ENCODE measurements around the gene TAS2R39. TPM values are rescaled to one million over a fixed set of nuclear protein-coding genes. Genes with fewer than 3 reads are reported as not detected.
"Not testable (repeated sequence)": the region's sequence is repeated elsewhere in the genome, so short reads cannot be mapped to it uniquely, and the experiment has no call there.

TAS2R39 gene
- polyA plus RNA-seq (2012; ENCODE audit: insufficient read depth, insufficient read length, low read depth) = not detected

DNA sequence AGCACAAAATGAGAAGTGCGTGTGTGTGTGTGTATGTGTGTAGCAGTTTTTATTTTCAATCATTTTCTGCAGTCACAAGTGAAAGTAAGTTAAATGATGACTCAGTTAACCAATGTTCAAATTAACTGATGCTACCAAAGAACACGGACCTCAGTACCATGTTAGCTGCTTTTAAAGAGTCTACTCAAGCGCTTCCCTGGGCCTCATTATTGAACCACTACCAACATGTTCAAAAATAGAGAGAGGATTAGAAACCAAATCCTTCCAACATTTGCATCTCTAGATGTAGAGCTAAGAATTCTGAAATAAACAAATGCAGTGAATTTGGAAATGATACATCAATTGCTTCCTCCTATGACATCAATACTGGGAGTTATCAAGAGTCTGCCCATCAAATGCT lies at the start of gene TAS2R39:
Gene TAS2R39 (plus strand): TSS at position 396 of the 400 bp plus-strand sequence. CDS start 0 bp downstream, at position 396.
- no peak for DNase-seq
- no peaks in the 10 kb centered on the region for H3K4me1 ChIP-seq
- H3K4me3 ChIP-seq (ENCODE audit: low read depth, low read length) = no peak within 1 kb of the TSS
- TF ChIP-seq, protein P1, sequence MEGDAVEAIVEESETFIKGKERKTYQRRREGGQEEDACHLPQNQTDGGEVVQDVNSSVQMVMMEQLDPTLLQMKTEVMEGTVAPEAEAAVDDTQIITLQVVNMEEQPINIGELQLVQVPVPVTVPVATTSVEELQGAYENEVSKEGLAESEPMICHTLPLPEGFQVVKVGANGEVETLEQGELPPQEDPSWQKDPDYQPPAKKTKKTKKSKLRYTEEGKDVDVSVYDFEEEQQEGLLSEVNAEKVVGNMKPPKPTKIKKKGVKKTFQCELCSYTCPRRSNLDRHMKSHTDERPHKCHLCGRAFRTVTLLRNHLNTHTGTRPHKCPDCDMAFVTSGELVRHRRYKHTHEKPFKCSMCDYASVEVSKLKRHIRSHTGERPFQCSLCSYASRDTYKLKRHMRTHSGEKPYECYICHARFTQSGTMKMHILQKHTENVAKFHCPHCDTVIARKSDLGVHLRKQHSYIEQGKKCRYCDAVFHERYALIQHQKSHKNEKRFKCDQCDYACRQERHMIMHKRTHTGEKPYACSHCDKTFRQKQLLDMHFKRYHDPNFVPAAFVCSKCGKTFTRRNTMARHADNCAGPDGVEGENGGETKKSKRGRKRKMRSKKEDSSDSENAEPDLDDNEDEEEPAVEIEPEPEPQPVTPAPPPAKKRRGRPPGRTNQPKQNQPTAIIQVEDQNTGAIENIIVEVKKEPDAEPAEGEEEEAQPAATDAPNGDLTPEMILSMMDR (IDR thresholded peaks at IDR 0.05; ENCODE audit: low read depth, low read length) = no peak
- no peaks in the 10 kb centered on the region for H3K36me3 ChIP-seq
- H3K27me3 ChIP-seq = no peaks in the 10 kb centered on the region
- no peaks in the 10 kb centered on the region for H3K9me3 ChIP-seq

DNA sequence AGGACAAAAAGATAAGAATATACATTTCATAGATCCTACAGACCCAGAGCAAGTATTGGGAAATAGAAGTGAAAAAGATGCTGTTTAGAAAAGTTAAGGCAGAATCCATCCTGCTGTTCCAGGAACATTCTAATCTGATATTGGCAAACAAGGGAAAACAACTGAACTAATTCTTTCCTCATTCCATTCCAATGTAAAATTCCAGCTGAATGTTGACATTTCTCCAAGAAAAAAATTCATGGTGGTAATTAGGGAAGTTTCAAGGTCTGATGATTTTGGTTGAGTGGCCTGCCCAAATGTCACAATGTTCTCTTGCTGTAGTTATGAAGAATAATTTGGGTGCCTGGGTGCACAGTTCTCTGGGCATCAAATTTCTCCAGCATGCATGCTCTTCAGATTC lies 36.1 kb upstream of the TAS2R39 start:
- H3K36me3 ChIP-seq = no peaks in the 10 kb centered on the region
- H3K9me3 ChIP-seq = no peaks in the 10 kb centered on the region; the same call in 1 of the 2 replicates
- no peaks in the 10 kb centered on the region for H3K4me1 ChIP-seq
- H3K4me3 ChIP-seq (ENCODE audit: low read depth, low read length) = no peak overlapping the region
- TF ChIP-seq, protein P1 (IDR thresholded peaks at IDR 0.05; ENCODE audit: low read depth, low read length) = no peak
- H3K27me3 ChIP-seq = no peaks in the 10 kb centered on the region
- DNase-seq = no peak

DNA sequence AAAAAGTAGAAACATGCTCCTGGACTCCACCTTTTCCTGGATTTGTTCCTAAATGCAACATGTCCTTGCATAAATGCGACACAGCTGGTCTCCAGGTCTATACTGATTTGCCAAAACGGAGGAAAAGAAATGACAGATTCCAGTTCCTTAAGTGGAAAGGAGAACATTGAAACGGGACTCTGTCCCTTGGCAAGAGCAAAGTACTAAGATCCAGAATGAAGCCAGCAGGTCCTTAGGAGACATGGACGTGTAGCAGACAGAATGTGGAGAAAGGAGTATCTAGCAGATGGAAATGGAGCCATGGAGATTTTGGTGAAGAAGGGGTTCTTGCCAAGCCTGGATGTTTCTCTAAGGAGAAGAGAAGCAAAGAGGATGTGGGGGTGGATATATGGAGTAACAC lies 35.2 kb upstream of the TAS2R39 start:
- no peak for DNase-seq
- Histone ChIP-seq H3K4me3 (ENCODE audit: low read depth, low read length) (no peak overlapping the region), H3K27me3 (no peaks in the 10 kb centered on the region), H3K9me3 (no peaks in the 10 kb centered on the region; the same call in 1 of the 2 replicates), H3K36me3 (no peaks in the 10 kb centered on the region), H3K4me1 (no peaks in the 10 kb centered on the region)
- TF ChIP-seq, protein P1 (IDR thresholded peaks at IDR 0.05; ENCODE audit: low read depth, low read length) = no peak

DNA sequence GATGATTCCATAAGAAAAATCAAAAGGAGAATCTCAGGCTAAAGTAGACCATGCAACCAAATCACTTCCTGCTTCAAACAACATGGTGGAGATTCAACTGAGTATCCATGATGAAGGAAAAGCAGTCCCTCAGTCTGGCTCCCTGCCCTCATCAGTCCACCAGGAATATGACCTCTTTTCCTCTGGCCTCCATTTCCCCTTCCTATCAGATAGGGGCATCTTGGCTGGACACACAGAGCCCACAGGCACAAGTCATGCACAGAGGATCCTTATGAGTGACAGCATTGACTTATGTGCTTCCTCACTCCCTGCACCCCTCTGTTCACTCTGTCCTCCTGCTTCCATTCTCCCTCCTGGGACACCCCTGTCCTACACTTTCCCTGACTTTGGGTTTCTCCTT lies 34.6 kb upstream of the TAS2R39 start:
- TF ChIP-seq, protein P1 (IDR thresholded peaks at IDR 0.05; ENCODE audit: low read depth, low read length) = no peak
- Histone ChIP-seq H3K9me3 (no peaks in the 10 kb centered on the region; the same call in 1 of the 2 replicates), H3K4me1 (no peaks in the 10 kb centered on the region), H3K36me3 (no peaks in the 10 kb centered on the region), H3K27me3 (no peaks in the 10 kb centered on the region), H3K4me3 (ENCODE audit: low read depth, low read length) (no peak overlapping the region)
- DNase-seq = no peak

DNA sequence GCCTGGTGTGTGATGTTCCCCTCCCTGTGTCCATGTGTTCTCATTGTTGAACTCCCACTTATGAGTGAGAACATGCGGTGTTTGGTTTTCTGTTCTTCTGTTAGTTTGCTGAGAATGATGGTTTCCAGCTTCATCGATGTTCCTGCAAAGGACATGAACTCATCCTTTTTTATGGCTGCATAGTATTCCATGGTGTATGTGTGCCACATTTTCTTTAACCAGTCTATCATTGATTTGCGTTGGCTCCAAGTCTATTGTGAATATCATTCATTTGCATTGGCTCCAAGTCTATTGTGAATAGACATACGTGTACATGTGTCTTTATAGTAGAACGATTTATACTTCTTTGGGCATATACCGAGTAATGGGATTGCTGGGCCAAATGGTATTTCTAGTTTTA lies 32.5 kb upstream of the TAS2R39 start:
- not testable (repeated sequence) for H3K27me3 ChIP-seq; H3K9me3 ChIP-seq; H3K36me3 ChIP-seq; H3K4me3 ChIP-seq (ENCODE audit: low read depth, low read length); H3K4me1 ChIP-seq; DNase-seq

DNA sequence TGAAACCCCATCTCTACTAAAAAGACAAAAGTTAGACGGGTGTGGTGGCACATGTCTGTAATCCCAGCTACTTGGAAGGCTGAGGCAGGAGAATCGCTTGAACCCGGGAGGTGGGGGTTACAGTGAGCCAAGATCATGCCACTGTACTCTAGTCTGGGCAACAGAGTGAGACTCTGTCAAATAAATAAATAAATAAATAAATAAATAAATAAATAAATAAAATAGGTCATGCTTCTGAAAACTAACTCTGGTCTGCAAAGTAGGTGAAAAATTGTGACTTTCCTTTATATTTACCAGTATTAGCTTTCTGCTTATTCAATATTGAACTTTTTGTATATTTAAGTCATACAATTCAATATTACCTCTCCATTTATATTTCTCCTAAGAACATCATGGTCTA lies 24.6 kb upstream of the TAS2R39 start:
- not testable (repeated sequence) for H3K36me3 ChIP-seq; H3K9me3 ChIP-seq; H3K4me3 ChIP-seq (ENCODE audit: low read depth, low read length); H3K27me3 ChIP-seq; H3K4me1 ChIP-seq; DNase-seq

DNA sequence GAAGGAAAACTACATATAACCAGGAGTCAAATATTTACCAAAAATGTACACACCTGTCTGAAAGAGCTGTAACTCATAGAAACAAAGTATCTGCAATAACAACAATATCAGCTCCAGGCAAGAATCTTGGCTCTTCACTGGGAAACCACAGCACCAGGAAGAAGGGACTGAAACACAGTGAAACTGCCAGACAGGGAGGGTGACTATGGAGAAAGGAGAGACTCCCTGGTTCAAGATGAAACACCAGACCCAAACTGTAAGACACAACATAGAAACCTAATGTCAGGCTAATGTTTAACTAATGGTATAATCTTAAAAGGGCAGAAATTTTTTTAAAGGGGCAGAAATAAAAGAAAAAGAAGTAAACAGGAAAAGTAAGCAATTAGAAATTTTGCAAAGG lies 11.5 kb upstream of the TAS2R39 start:
- Histone ChIP-seq H3K4me3 (ENCODE audit: low read depth, low read length) (no peak overlapping the region), H3K9me3 (no peaks in the 10 kb centered on the region), H3K27me3 (no peaks in the 10 kb centered on the region), H3K36me3 (no peaks in the 10 kb centered on the region), H3K4me1 (no peaks in the 10 kb centered on the region)
- TF ChIP-seq, protein P1 (IDR thresholded peaks at IDR 0.05; ENCODE audit: low read depth, low read length) = no peak
- DNase-seq = no peak

All from BE2C (cell line).